SU-DHL-6 (cell line): ENCODE results near the gene POLR2C.

Experiments
- H2AFZ ChIP-seq: fragments of 200-600 bp; sonication (generic); 2 replicates; pipeline ENCODE4 v1.6.1; 2014; ENCODE audit warnings: low read depth, mild to moderate bottlenecking, moderate library complexity, mixed read lengths, antibody characterized with exemption, low read length; ENCODE audit not compliant: severe bottlenecking
- H3F3A ChIP-seq: fragments of 200-600 bp; shearing (Covaris generic); 2 replicates; pipeline ENCODE4 v1.6.0; 2016; ENCODE audit warnings: antibody characterized with exemption, mild to moderate bottlenecking; ENCODE audit not compliant: insufficient read depth
- H3K27ac ChIP-seq: fragments of 200-600 bp; sonication (generic); 2 replicates; pipeline ENCODE4 v1.5.1; 2016; ENCODE audit warnings: low read depth, mild to moderate bottlenecking, low read length, moderate library complexity, mixed read lengths
- H3K27me3 ChIP-seq: fragments of 200-600 bp; sonication (generic), shearing (Covaris generic); 2 replicates; pipeline ENCODE4 v1.6.0; 2014; ENCODE audit warnings: mild to moderate bottlenecking, low read length
- H3K36me3 ChIP-seq: fragments of 200-600 bp; sonication (generic); 2 replicates; pipeline ENCODE4 v1.6.1; 2014; ENCODE audit warnings: mild to moderate bottlenecking, low read length, mixed read lengths
- H3K4me2 ChIP-seq: fragments of 300-600, 200-600 bp; shearing (Covaris generic), sonication (generic); 2 replicates; pipeline ENCODE4 v1.6.0; 2014; ENCODE audit warnings: low read length, low read depth, mild to moderate bottlenecking; ENCODE audit not compliant: poor library complexity, severe bottlenecking
- H3K4me3 ChIP-seq: fragments of 200-600 bp; sonication (generic); 2 replicates; pipeline ENCODE4 v1.5.1; 2014; ENCODE audit warnings: antibody characterized with exemption, low read length, mild to moderate bottlenecking, mixed read lengths; ENCODE audit not compliant: insufficient read depth, poor library complexity, severe bottlenecking
- H3K79me2 ChIP-seq: fragments of 200-600 bp; sonication (generic); 2 replicates; pipeline ENCODE4 v1.6.1; 2014; ENCODE audit warnings: mild to moderate bottlenecking, low read length, moderate library complexity; ENCODE audit not compliant: insufficient read depth
- H3K9ac ChIP-seq: fragments of 200-600 bp; sonication (generic); 2 replicates; pipeline ENCODE4 v1.7.0; 2014; ENCODE audit warnings: mild to moderate bottlenecking, low read length
- H3K9me2 ChIP-seq: fragments of 200-600 bp; sonication (generic); replicated peaks from 2 replicates; pipeline ENCODE4 v1.6.1; 2014; ENCODE audit warnings: low read length; ENCODE audit not compliant: insufficient read depth
- H3K9me3 ChIP-seq: fragments of 200-600 bp; sonication (generic); 2 replicates; pipeline ENCODE4 v1.6.1; 2014; ENCODE audit warnings: low read length, mixed read lengths; ENCODE audit not compliant: insufficient read depth
- H4K20me1 ChIP-seq: fragments of 200-600 bp; sonication (generic); 2 replicates; pipeline ENCODE4 v1.6.1; 2014; ENCODE audit warnings: low read depth, mild to moderate bottlenecking, antibody characterized with exemption, low read length, moderate library complexity, mixed read lengths
- CTCF ChIP-seq: fragments of 200-600 bp; sonication (generic); IDR thresholded peaks from one replicate; pipeline ENCODE4 v1.5.1; 2017; ENCODE audit warnings: antibody characterized with exemption, mild to moderate bottlenecking, low read length, moderate library complexity; ENCODE audit not compliant: insufficient read depth, poor library complexity, severe bottlenecking
- EZH2phosphoT487 ChIP-seq: fragments of 200-600 bp; sonication (generic), shearing (Covaris generic); conservative IDR thresholded peaks from 2 replicates; pipeline ENCODE4 v1.6.1; 2018; ENCODE audit warnings: mild to moderate bottlenecking, antibody characterized with exemption, low read length, moderate library complexity, mixed read lengths

POLR2C gene

GRCh38 chr16:57462209-57462977 is at the start of gene POLR2C:
Gene POLR2C, plus strand, starts transcription at chr16:57462679. Its CDS starts 46 bp downstream, at chr16:57462725.
- Histone ChIP-seq H3K9me2 (no peaks in the 10 kb centered on the region), H3K9me3 (no peaks in the 10 kb centered on the region), H3K9ac (peak within 1 kb of the TSS; percentile 70), H3K4me3 (peak within 1 kb of the TSS; percentile 74), H2AFZ (peak within 1 kb of the TSS; percentile 17), H3K79me2 (peaks cover 15% of the 10 kb centered on the region), H3K4me2 (peak within 1 kb of the TSS; percentile 84), H4K20me1 (no peaks in the 10 kb centered on the region), H3F3A (peaks cover 11% of the 10 kb centered on the region), H3K27me3 (no peaks in the 10 kb centered on the region), H3K36me3 (peaks cover 5% of the 10 kb centered on the region; the same call in 1 of the 2 replicates), H3K27ac (no peak within 1 kb of the TSS)
- TF ChIP-seq CTCF (peak; percentile 88), EZH2phosphoT487 (no peak)

- Histone ChIP-seq H2AFZ (no peak overlapping the region), H3K4me3 (no peak overlapping the region), H3K9me2 (no peaks in the 10 kb centered on the region), H3K27me3 (no peaks in the 10 kb centered on the region), H3K9ac (no peak overlapping the region), H3K4me2 (no peak overlapping the region), H3K36me3 (no peaks in the 10 kb centered on the region), H3K9me3 (no peaks in the 10 kb centered on the region), H3F3A (no peaks in the 10 kb centered on the region), H3K27ac (no peak overlapping the region), H4K20me1 (no peaks in the 10 kb centered on the region), H3K79me2 (no peaks in the 10 kb centered on the region)
- TF ChIP-seq CTCF = no peak
- no peak for TF ChIP-seq EZH2phosphoT487
These were observed 49.2 kb upstream of the POLR2C start for GRCh38 chr16:57413301-57413730.

GRCh38 chr16:57413733-57414132 is 48.7 kb upstream of the POLR2C start:
- no peak overlapping the region for H3K9ac ChIP-seq
- H3F3A ChIP-seq = no peaks in the 10 kb centered on the region
- no peaks in the 10 kb centered on the region for H3K36me3 ChIP-seq
- no peak overlapping the region for H3K4me3 ChIP-seq
- H3K9me2 ChIP-seq = no peaks in the 10 kb centered on the region
- H2AFZ ChIP-seq = no peak overlapping the region
- H3K9me3 ChIP-seq = no peaks in the 10 kb centered on the region
- TF ChIP-seq EZH2phosphoT487 = no peak
- TF ChIP-seq CTCF = no peak
- H4K20me1 ChIP-seq = no peaks in the 10 kb centered on the region
- no peak overlapping the region for H3K4me2 ChIP-seq
- no peak overlapping the region for H3K27ac ChIP-seq
- H3K27me3 ChIP-seq = no peaks in the 10 kb centered on the region
- no peaks in the 10 kb centered on the region for H3K79me2 ChIP-seq
